Measurements from ENCODE around the gene AKT3. TPM values are rescaled to one million over a fixed set of nuclear protein-coding genes. Genes with fewer than 3 reads are reported as not detected.

The AKT3 gene
- total and polyA plus RNA-seq, 3 donors from 2014 or later = 32.3 to 70.9 (median 61.8) TPM

- no peaks in the 10 kb centered on the region for H3K9me3 ChIP-seq
- no peak overlapping the region for H3K27ac ChIP-seq
Measured at GRCh38 chr1:243559575-243560162, 290.4 kb downstream of the AKT3 start.

GRCh38 chr1:243558576-243558975 lies 291.5 kb downstream of the AKT3 start:
- Histone ChIP-seq H3K4me1 (no peaks in the 10 kb centered on the region), H3K4me3 (no peak overlapping the region), H3K27ac (no peak overlapping the region), H3K9me3 (no peaks in the 10 kb centered on the region), H3K27me3 (no peaks in the 10 kb centered on the region), H3K36me3 (ENCODE audit: low read depth, missing control alignments) (no peaks in the 10 kb centered on the region)
- WGBS, 2 donors = 92 to 98% methylated on average over 1 of the region's 1 CpG
- no peak for DNase-seq
- intact Hi-C loops (cut with DNase I; ENCODE audit: low total_unique reads) = no loop called here
- TF ChIP-seq POLR2A (IDR thresholded peaks at IDR 0.05) (no peak), CTCF (IDR thresholded peaks at IDR 0.05) (no peak)

More at GRCh38 chr1:243559575-243560162, 290.4 kb downstream of the AKT3 start:
- no peaks in the 10 kb centered on the region for H3K36me3 ChIP-seq (ENCODE audit: low read depth, missing control alignments)
- WGBS, 2 donors = 76 to 86% methylated on average over 7 of the region's 7 CpGs
- H3K4me1 ChIP-seq = no peaks in the 10 kb centered on the region
- TF ChIP-seq CTCF (IDR thresholded peaks at IDR 0.05) (no peak), POLR2A (IDR thresholded peaks at IDR 0.05) (no peak)
- H3K4me3 ChIP-seq = no peak overlapping the region
- intact Hi-C loops (cut with DNase I; ENCODE audit: low total_unique reads) = no loop called here
- DNase-seq = no peak
- H3K27me3 ChIP-seq = no peaks in the 10 kb centered on the region

- no peak overlapping the region for H3K4me3 ChIP-seq
- no peak overlapping the region for H3K27ac ChIP-seq
- intact Hi-C loops (cut with DNase I; ENCODE audit: low total_unique reads) = no loop called here
- H3K27me3 ChIP-seq = no peaks in the 10 kb centered on the region
- DNase-seq = no peak
- TF ChIP-seq POLR2A (IDR thresholded peaks at IDR 0.05) = no peak
- TF ChIP-seq CTCF (IDR thresholded peaks at IDR 0.05) = no peak
- no peaks in the 10 kb centered on the region for H3K4me1 ChIP-seq
- H3K36me3 ChIP-seq (ENCODE audit: low read depth, missing control alignments) = no peaks in the 10 kb centered on the region
- H3K9me3 ChIP-seq = no peaks in the 10 kb centered on the region
Measured at GRCh38 chr1:243557866-243558265, 292.2 kb downstream of the AKT3 start.

GRCh38 chr1:243554686-243555085 lies 295.4 kb downstream of the AKT3 start:
- TF ChIP-seq CTCF (IDR thresholded peaks at IDR 0.05) (no peak), POLR2A (IDR thresholded peaks at IDR 0.05) (no peak)
- intact Hi-C loops (cut with DNase I; ENCODE audit: low total_unique reads) = no loop called here
- Histone ChIP-seq H3K4me3 (no peak overlapping the region), H3K36me3 (ENCODE audit: low read depth, missing control alignments) (no peaks in the 10 kb centered on the region), H3K9me3 (no peaks in the 10 kb centered on the region), H3K4me1 (no peaks in the 10 kb centered on the region), H3K27me3 (no peaks in the 10 kb centered on the region), H3K27ac (no peak overlapping the region)
- WGBS, 2 donors = 77 to 80% methylated on average over 4 of the region's 4 CpGs
- no peak for DNase-seq

GRCh38 chr1:243553090-243553489 lies 297.0 kb downstream of the AKT3 start:
- H3K4me1 ChIP-seq = no peaks in the 10 kb centered on the region
- H3K27me3 ChIP-seq = no peaks in the 10 kb centered on the region
- no peaks in the 10 kb centered on the region for H3K36me3 ChIP-seq (ENCODE audit: low read depth, missing control alignments)
- H3K4me3 ChIP-seq = no peak overlapping the region
- no peak for DNase-seq
- H3K9me3 ChIP-seq = no peaks in the 10 kb centered on the region
- TF ChIP-seq POLR2A (IDR thresholded peaks at IDR 0.05) (no peak), CTCF (IDR thresholded peaks at IDR 0.05) (no peak)
- intact Hi-C loops (cut with DNase I; ENCODE audit: low total_unique reads) = no loop called here
- H3K27ac ChIP-seq = no peak overlapping the region
- WGBS, 2 donors = 64 to 70% methylated on average over 2 of the region's 2 CpGs
